Right atrium auricular region (tissue), 2 donors: Measurements from ENCODE around the gene ATP2B2. TPM values are rescaled to one million over a fixed set of nuclear protein-coding genes. Genes with fewer than 3 reads are reported as not detected.
"Not testable (repeated sequence)": the region's sequence is repeated elsewhere in the genome, so short reads cannot be mapped to it uniquely, and the experiment has no call there.

Experiments
- DNase-seq: peaks from one replicate; pipeline ENCODE4 v3.0.0-alpha.2; 2019; ENCODE audit warnings: low spot score
- H3K27ac ChIP-seq, 2 donors: fragments of 200-600 bp; sonication (generic); 1 replicate in 1 of 2; 2 replicates in 1 of 2; pipeline ENCODE4 v1.5.1; 2016 to 2019
- H3K27me3 ChIP-seq, 2 donors: fragments of 200-600 bp; sonication (generic); one replicate each; pipeline versions ENCODE4 v1.5.1 to v1.6.0; 2017 to 2019
- H3K36me3 ChIP-seq: fragments of 200-600 bp; sonication (generic); one replicate; pipeline ENCODE4 v1.5.1; 2016
- H3K4me1 ChIP-seq, 2 donors: fragments of 200-600 bp; sonication (generic); one replicate each; pipeline versions ENCODE4 v1.5.1 to v1.6.0; 2017 to 2019
- H3K4me3 ChIP-seq, 2 donors: fragments of 200-600 bp; sonication (generic); 1 replicate in 1 of 2; 2 replicates in 1 of 2; pipeline ENCODE4 v1.5.1; 2017 to 2019; ENCODE audit warnings: mild to moderate bottlenecking in 1 of 2, moderate library complexity in 1 of 2
- H3K9me3 ChIP-seq, 2 donors: fragments of 200-600 bp; sonication (generic); one replicate each; pipeline ENCODE4 v1.5.1; 2019
- total RNA-seq, 2 donors: library from RNA; depleted of rRNA; stranded (reverse); fragments of >200 nt; gene quantifications; one replicate each; pipeline ENCODE4 v1.1.0, GENCODE V29; 2016
- TF ChIP-seq, protein P1 (sequence below), 2 donors: fragments of 200-600 bp; sonication (generic); IDR thresholded peaks; one replicate each; pipeline ENCODE4 v1.5.1; 2019; ENCODE audit warnings: antibody characterized with exemption in 2 of 2

ATP2B2 gene
- total RNA-seq, 2 donors from 2014 or later: 0.12 to 0.15 TPM

DNA sequence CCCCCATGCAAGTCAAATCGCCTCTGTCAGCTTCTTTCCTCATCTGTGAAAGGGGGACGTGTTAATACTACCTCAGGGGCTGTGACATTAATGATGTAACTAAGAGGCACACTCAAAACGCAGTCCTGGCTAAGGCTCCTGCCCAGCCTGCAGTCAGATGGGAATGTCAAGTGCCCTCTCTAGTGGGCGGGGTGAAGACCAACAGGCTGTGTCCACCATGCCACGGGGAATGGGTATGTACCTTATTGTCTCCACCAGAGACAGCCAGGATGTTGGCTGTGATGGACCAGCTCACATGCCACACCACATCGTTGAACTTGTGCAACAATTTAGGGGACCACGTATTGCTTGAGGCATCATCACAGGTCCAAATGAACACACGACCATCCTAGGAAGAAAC is 201.6 kb downstream of the ATP2B2 start:
- no peaks in the 10 kb centered on the region for H3K9me3 ChIP-seq
- DNase-seq: no peak
- no peak overlapping the region for H3K4me3 ChIP-seq
- no peaks in the 10 kb centered on the region for H3K4me1 ChIP-seq
- peaks cover 81% of the 10 kb centered on the region for H3K36me3 ChIP-seq
- H3K27ac ChIP-seq: no peak overlapping the region
- no peaks in the 10 kb centered on the region for H3K27me3 ChIP-seq
- TF ChIP-seq, protein P1, sequence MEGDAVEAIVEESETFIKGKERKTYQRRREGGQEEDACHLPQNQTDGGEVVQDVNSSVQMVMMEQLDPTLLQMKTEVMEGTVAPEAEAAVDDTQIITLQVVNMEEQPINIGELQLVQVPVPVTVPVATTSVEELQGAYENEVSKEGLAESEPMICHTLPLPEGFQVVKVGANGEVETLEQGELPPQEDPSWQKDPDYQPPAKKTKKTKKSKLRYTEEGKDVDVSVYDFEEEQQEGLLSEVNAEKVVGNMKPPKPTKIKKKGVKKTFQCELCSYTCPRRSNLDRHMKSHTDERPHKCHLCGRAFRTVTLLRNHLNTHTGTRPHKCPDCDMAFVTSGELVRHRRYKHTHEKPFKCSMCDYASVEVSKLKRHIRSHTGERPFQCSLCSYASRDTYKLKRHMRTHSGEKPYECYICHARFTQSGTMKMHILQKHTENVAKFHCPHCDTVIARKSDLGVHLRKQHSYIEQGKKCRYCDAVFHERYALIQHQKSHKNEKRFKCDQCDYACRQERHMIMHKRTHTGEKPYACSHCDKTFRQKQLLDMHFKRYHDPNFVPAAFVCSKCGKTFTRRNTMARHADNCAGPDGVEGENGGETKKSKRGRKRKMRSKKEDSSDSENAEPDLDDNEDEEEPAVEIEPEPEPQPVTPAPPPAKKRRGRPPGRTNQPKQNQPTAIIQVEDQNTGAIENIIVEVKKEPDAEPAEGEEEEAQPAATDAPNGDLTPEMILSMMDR (IDR thresholded peaks at IDR 0.05): no peak

DNA sequence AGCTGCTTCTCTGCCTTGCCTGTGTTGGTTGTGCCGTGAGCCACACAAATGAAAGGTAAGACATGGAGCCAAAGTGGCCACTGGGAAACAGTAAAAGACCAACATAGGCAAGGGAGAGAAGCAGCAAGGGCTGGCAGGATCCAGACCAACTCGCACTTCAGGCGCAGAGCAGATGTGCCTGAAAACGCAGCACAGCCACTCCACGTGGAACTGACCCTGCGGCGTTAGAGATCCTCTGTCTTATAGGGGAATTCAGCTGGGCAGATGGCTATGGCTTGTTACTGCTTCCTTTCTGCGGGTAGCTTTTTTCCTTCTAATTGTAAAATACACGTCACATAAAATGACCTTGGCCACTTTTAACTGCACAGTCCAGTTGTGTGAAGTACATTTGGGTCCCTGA is 202.3 kb downstream of the ATP2B2 start:
- DNase-seq: no peak

GRCh38 chr3:10300087-10300486 is 205.3 kb downstream of the ATP2B2 start:
- H3K27ac ChIP-seq: no peak overlapping the region
- no peak for DNase-seq

More for the DNA sequence above, 202.3 kb downstream of the ATP2B2 start:
- Histone ChIP-seq H3K27ac (no peak overlapping the region), H3K27me3 (no peaks in the 10 kb centered on the region), H3K4me3 (no peak overlapping the region), H3K4me1 (no peaks in the 10 kb centered on the region), H3K36me3 (peaks cover 81% of the 10 kb centered on the region), H3K9me3 (no peaks in the 10 kb centered on the region)
- TF ChIP-seq, protein P1 (IDR thresholded peaks at IDR 0.05): no peak

DNA sequence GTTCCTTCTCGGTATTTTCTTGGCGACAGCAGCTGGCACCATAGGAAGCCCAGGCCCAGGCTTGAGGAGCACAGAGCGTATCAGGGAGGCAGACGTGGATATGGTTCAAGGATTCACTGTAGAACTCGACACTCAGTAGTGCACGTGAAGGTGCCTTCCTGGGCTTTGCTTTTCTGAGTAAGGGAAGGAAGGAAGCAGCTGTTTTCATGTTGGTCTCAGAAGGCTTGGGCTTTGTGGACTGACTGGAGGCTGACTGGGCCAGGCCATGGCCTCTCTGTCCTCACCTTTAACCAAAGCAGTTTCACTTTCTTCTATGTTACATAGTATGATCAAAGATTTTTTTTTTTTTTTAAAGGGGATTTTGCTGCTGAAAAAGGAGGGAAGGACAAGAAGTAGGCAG is 205.7 kb downstream of the ATP2B2 start:
- H3K4me1 ChIP-seq: no peaks in the 10 kb centered on the region
- no peak overlapping the region for H3K27ac ChIP-seq
- DNase-seq: no peak
- TF ChIP-seq, protein P1 (IDR thresholded peaks at IDR 0.05): no peak
- no peaks in the 10 kb centered on the region for H3K27me3 ChIP-seq
- H3K9me3 ChIP-seq: no peaks in the 10 kb centered on the region
- H3K36me3 ChIP-seq: peaks cover 68% of the 10 kb centered on the region
- H3K4me3 ChIP-seq: no peak overlapping the region

More at GRCh38 chr3:10300087-10300486, 205.3 kb downstream of the ATP2B2 start:
- H3K36me3 ChIP-seq: peaks cover 72% of the 10 kb centered on the region
- no peak overlapping the region for H3K4me3 ChIP-seq
- H3K27me3 ChIP-seq: no peaks in the 10 kb centered on the region
- TF ChIP-seq, protein P1 (IDR thresholded peaks at IDR 0.05): no peak
- H3K4me1 ChIP-seq: no peaks in the 10 kb centered on the region
- H3K9me3 ChIP-seq: no peaks in the 10 kb centered on the region

- no peaks in the 10 kb centered on the region for H3K27me3 ChIP-seq
- no peaks in the 10 kb centered on the region for H3K4me1 ChIP-seq
- peaks cover 63% of the 10 kb centered on the region for H3K36me3 ChIP-seq
- TF ChIP-seq, protein P1 (IDR thresholded peaks at IDR 0.05): no peak
- H3K4me3 ChIP-seq: no peak overlapping the region
- DNase-seq: no peak
- H3K9me3 ChIP-seq: no peaks in the 10 kb centered on the region
- no peak overlapping the region for H3K27ac ChIP-seq
Observed at GRCh38 chr3:10299175-10299574, 206.2 kb downstream of the ATP2B2 start.

DNA sequence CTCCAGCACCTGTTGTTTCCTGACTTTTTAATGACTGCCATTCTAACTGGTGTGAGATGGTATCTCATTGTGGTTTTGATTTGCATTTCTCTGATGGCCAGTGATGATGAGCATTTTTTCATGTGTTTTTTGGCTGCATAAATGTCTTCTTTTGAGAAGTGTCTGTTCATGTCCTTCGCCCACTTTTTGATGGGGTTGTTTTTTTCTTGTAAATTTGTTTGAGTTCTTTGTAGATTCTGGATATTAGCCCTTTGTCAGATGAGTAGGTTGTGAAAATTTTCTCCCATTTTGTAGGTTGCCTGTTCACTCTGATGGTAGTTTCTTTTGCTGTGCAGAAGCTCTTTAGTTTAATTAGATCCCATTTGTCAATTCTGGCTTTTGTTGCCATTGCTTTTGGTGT is 207.3 kb downstream of the ATP2B2 start:
- not testable (repeated sequence) for DNase-seq, H3K9me3 ChIP-seq, H3K27ac ChIP-seq, H3K27me3 ChIP-seq, H3K4me1 ChIP-seq, H3K4me3 ChIP-seq
- H3K36me3 ChIP-seq: peaks cover 52% of the 10 kb centered on the region
